Transverse colon (tissue), 3 donors: Measurements from ENCODE around the gene STK32B.

Source experiments
- CTCF ChIP-seq, 5 experiments: fragments of 200-600 bp in 3 of 5; fragments of 450-650 bp in 2 of 5; sonication (generic) in 3 of 5; IDR thresholded peaks; 1 replicate in 2 of 5; 2 replicates in 3 of 5; pipeline ENCODE4 v1.5.1; 2016 to 2017; ENCODE audit warnings: antibody characterized with exemption in 5 of 5, inconsistent platforms in 3 of 5, mild to moderate bottlenecking in 2 of 5, moderate library complexity in 1 of 5
- EP300 ChIP-seq: sonication (generic); formaldehyde crosslinking; IDR thresholded peaks from one replicate; pipeline ENCODE4 v1.6.1; 2017; ENCODE audit warnings: antibody characterized with exemption, low read depth
- POLR2A ChIP-seq: fragments of 450-650 bp; IDR thresholded peaks from one replicate; pipeline ENCODE4 v1.6.1; 2016; ENCODE audit warnings: antibody characterized with exemption, mild to moderate bottlenecking, moderate library complexity

GRCh38 chr4:5165420-5166369 lies 114.4 kb downstream of the STK32B start:
- no peak for TF ChIP-seq EP300
- TF ChIP-seq CTCF (IDR thresholded peaks at IDR 0.05) = no peak
- TF ChIP-seq POLR2A = no peak
